ENCODE measurements around the gene MYCN.
"Not testable (repeated sequence)": the region's sequence is repeated elsewhere in the genome, so short reads cannot be mapped to it uniquely, and the experiment has no call there.

MYCN gene

DNA sequence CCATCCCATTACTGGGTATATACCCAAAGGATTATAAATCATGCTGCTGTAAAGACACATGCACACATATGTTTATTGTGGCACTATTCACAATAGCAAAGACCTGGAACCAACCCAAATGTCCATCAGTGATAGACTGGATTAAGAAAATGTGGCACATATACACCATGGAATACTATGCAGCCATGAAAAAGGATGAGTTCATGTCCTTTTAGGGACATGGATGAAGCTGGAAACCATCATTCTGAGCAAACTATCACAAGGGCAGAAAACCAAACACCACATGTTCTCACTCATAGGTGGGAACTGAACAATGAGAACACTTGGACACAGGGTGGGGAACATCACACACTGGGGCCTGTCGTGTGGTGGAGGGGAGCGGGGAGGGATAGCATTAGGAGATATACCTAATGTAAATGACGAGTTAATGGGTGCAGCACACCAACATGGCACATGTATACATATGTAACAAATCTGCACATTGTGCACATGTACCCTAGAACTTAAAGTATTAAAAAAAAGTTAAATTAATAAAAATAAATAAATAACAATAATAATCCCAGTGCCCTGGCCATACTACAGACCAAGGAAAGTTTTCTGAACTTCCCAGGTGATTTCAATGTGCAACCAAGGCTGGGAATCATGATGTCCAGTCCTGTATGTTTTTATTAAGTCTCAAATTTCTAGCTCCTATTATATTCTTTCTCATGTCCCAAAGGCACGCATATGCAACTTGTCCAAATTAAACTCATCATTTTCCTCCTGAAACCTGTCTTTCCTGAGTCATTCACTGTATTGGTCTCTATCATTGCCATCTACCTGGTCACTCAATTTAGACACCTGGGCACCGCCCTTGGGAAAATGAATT is 23.0 kb downstream of the MYCN start:
- DNase-seq: not testable (repeated sequence)

DNA sequence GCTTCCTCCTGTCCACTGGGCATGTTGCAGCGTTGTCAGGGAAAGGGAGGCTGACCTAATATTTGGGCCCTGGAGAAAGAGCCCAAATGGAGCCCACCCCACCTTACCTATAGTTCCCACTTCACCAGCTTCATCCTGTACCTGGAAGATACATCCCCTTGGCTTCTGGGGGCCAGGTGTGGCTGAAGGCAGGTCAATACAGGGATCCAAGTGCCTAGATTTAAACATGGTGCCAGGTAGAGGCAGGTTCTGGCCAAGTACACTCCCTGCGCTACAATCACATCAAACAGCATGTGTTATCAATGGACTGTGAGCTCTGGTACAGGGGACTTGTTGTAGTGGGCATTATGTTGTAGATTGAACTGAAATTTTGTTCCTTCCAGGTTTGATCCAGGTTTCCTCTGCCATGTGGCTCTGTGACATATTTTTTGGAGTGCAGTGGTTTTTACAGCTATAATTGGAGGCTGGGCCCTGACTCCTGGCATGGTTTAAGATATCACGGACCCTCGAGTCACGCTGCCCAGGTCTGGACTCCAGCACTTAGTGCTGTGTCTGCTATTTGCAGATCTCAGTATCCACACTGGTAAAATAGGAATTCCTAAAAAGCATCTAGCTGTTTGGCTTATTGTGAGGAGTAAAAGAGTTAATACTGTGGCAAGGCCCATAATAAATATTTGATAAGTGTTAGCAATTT is 23.8 kb downstream of the MYCN start:
- no peak for DNase-seq

DNA sequence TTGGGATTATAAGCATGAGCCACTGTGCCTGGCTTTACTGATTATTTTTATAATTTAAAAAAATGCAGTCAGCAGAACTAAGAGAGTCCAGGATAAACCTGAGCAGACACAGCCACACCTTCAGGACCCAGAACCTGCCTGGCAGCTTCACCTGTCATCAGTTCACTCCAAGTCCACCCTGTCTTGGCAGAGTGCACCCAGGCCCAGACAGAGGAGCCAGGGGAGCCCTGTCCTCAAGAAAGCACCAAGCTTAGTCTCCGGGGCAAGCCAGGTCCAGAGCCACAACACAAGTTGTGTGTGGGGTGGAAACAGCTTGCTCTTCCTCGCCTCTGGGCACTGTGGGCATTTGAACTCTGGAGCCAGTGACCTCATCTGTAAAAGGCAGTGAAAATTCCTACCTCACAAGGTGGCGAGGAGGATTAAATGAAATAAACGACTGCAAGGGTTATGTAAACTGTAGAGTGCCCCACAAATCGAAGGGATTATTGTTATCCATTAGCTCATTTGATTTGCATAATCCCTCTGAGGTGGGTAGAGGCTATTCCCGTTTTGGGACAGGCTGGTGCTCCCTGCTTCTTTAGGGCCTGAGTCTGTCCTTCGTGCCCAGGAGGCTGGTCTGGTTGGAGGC is 24.7 kb downstream of the MYCN start:
- no peak for DNase-seq

DNA sequence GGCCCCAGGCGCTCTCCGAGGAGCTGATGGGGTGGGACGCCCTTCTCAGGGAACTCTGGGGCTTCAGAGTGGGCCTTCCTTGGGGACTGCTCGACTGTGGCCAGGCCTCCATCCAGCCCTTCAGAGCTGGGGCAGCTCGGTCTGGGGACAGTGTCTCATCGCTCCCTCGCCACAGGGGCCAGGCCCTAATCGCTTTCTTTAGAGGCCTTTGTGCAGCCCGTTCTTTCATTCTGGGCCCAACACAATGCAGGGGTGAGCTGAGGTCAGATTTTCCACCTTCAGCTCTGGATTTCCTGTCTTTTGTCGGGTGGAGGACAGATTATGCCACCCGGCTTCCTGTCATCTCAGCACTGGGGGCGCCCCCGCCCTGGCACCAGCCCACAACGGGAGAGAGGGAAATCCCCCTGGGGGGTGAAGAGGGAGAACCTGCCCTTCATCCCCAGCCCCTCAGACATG is 25.2 kb downstream of the MYCN start:
- no peak for DNase-seq

DNA sequence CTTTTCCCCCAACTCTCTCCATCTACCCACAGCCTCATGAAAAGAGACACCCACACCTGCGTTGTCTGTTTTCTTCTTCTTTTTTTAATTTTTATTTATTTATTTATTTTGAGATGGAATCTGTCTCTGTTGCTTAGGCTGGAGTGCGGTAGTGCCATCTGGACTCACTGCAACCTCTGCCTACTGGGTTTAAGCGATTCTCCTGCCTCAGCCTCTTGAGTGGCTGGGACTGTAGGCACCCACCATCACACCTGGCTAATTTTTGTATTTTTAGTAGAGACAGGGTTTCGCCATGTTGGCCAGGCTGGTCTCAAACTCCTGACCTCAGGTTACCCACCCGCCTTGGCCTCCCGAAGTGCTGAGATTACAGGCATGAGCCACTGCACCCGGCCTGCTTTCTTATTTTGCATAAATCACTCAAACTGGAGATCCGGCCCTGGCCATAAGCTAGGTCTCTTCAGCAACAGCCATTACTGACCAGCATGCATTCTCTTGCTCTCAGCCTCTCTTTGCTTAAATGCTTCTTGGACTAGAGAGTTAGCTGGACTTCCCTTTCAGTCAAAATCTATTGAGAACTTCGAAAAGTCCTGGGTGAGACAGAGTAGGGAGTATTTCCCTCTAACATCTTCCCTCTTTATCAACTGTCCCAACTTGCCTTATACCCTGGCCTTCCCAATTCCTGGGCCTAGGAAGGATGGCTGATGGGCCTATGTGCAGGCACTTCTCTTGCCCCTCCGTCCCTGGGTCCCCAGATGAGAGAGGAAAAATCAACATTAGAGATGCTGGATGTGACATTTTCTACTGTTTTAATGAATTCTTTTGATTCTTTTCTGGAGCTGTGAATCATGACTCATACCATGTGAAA is 27.3 kb downstream of the MYCN start:
- no peak for DNase-seq

DNA sequence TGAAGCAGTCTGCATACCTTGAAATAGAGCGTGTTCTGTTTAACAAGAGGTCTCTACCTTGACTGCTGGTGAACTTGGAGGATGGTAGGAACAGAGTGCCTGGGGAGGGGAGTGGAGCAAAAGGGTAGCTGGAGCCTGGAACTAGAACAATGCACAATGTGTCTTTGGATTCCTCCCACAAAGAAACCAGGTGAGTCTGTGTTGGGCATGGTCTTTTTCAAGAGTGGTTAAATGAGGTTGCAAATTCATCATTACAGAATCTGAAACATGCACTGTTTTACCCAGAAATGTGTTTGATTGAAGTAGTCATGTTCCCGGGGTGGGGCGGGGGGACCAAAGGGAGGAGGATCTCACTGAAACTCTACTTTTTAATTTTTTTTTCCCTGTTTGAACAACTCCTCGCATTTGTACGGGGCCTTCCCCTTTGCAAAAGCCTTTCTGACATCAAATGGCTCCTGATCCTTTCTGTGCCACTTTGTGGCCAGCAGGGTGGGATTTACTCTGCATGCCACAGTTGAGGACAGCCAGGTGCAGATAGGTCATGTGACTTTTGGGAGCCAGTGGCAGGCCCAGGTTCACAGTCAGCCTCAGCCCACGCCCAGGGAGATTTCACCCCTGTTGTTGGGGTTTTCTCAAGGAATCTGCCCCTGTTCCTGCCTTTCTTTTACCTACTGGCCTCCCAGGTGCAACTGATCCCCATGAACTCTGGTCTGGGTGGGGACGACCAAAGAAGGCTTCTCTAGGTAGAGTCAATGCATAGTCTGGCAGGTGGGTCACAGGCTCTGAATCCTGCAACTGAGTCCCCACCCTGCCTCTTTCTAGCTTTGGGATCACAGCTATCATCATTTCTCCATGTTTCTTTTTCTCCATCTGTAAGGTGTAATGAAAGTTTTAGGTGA is 28.2 kb downstream of the MYCN start:
- no peak for DNase-seq

DNA sequence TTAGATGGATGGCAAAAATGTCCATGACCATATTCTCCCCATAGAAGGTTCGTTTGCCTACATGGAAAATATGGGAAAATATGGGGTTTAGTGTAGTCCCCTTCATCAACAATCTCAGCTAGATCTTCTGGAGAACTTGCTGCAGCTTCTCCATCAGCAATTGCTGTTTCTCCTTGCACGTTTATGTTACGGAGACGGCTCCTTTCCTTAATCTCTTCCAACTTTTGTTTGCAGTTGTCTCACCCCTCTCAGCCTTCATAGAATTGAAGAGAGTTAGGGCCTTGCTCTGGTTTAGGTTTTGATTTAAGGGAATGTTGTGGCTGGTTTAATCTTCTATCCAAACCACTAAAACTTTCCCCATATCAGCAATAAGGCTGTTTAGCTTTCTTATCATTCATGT is 28.9 kb downstream of the MYCN start:
- no peak for DNase-seq

DNA sequence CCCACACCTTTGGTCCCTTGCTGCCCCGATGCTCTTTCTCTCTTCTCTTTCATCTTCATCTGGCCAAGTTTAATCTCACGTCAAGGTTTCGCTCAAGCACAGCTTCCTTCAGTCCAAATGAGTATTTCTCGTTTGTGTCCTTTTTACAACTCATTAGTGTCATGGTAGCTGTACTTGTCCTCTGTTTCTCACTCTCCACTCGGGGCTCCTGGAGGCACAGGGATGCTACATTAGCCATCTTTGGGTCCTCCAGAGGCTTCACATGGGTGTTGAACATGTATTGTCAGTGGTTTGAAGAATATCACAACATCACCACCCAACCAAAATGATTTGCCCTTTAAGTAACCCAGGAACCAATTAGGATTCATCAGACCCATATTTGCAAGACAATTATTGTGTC is 30.4 kb downstream of the MYCN start:
- DNase-seq: no peak

DNA sequence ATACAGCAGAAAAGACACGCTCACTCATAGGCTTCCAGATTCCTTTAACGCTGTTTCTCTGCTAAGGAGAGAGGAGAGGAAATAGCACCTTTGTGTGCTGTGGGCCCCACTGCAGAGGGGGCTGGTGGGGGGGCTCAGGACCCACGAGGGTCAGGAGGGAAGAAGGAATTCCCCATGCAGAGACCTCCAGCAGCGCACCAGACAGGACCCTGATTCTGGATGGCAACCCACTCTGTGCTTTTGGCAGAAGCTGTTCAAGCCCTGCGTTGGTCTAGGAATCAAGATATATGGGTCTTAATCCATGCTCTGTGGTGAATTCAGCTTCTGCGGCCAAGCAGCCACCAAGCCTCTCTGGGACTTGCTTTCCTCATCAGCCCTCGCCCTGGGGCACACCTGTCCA is 31.0 kb downstream of the MYCN start:
- DNase-seq: no peak

DNA sequence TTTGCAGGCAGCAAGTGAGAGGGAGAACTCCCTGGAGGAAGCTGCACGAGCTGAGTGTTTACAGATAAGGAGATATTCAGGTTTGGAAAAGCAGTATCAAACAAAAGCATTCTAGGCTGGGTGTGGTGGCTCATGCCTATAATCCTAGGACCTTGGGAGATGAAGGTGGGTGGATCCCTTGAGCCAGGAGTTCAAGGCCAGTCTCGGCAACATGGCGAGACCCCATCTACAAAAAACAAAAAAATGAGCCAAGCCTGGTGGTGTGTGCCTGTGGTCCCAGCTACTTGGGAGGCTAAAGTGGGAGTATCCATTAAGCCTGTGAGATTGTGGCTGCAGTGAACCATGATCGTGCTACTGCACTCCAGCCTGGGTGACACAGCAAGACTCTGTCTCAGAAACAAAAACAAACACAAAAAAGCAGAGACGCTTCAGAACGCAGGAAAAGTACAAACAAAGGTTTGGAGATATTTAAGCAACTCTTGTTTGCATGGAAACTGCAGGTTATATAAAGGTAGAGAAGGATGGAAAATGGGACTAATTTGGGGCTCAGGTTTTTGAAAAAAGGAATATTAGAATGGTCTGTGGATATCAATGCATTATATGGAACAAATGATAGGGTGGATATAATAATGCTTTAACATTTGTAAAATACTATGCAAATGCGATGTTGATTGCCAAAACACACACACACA is 31.6 kb downstream of the MYCN start:
- no peak for DNase-seq

DNA sequence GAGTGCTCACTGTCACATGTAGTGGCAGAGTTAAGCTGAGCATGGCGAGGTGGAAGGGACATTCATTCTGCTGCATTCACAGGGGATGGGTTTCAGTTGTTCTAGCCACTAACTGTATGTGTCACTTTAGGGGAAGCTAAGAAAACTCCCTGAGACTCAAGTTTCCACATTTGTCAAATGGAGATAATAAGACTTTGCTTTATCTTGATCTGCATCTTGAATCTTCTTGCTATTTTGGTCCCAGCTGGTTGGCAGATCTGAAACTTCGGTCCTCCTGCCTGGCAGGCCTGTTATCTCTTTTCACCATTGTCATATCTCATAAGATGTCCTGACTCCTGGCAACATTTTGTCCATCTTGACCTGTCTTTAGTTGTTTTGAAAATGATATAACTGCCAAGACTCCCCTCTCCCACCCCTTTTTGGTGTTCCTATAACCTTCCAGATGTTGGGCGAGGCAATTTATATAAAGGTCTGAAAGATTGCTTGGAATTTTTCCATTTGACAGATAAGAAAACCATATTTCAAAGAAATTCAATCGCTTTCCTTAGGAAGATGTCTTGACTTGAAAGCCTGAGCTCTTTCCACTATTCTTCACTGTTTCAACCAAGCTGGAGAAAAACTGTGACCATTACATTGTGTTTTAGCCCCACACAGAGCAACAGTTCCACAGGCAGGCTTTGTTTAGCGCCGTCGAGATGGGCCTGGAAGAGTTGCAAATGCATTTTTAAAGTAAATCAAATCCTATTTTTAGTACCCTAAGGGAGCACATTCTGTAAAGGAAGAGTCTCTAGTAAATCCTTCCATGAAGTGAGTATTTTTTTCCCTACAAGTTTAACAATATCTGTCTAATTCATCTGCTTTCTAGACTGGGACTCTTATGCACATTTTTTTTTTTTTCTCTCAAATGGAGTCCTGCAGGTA is 33.4 kb downstream of the MYCN start:
- DNase-seq: no peak

DNA sequence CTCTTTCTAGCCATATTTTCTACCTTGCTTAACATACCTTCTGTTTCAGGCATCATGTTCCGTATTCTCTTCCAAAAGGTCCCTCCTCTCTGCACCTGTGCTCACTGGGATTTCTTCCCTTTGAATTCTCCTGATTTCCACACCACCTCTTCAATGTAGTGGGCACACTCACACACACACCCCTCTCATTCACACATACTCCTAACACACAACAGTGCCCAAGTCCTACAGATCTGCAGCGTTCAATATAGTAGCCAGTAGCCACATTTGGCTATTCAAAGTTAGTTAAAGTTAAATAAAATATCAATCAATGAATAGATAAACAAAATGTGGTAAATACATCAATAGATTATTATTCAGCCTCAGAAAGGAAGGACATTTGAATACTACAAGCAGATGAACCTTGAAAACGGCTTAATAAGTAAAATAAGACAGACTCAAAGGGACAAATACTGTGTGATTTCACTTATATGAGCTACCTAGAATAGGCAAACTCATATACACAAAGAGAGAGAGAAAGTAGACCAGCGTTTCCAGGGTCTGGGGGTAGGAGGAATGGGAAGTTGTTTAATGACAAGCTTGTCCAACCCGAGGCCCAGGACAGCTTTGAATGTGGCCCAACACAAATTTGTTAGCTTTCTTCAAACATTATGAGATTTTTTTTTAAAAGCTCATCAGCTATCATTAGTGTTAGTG is 34.4 kb downstream of the MYCN start:
- no peak for DNase-seq

DNA sequence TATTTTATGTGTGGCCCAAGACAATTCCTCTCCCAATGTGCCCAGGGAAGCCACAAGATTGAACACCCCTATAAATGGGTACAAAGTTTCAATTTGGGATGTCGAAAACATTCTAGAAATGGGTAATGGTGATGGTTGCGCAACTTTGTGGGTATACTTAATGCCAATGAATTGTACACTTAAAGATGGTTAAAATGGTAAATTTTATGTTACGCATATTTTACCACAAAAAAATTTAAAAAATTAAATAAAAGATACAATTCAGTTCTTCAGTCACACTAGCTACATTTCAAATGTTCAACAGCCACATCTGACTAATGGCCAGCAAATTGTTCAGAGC is 34.9 kb downstream of the MYCN start:
- DNase-seq: no peak

DNA sequence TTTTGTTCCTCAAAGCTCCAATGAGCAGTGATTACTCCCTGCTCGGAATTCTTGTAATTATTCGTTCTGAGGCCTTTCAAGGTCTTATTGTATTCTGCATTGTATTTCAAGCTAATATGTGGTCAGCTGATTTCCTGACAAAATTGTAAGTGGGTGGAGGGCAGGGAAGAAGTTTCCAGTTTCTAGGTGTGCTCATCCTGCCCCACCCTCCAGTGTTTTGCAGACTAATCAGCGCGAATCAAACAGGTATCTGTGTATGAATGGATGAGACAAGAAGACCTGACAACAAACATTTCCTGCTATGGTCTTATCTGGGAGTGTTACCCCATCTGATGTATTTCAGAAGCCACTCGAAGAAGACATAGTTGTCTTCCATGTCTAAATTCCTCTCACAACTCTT is 35.3 kb downstream of the MYCN start:
- no peak for DNase-seq

DNA sequence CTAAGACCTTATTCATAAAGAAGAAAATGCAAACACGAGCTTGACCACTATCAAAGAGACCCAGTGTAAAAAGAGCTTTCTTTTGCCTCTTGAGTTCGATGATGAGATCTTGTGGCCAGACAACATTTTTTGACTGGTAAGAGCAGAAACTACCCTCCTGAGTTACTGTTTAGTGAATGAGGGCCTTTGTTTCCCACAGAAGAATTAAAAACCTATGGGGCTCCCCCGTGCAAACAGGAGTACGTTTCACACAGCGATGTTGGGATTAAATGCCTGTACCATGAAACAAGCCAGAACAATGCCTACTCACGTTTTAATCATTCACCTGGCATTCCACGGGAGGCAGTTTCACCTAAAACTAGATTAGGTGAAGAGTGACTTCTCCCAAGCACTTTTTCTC is 36.0 kb downstream of the MYCN start:
- no peak for DNase-seq

DNA sequence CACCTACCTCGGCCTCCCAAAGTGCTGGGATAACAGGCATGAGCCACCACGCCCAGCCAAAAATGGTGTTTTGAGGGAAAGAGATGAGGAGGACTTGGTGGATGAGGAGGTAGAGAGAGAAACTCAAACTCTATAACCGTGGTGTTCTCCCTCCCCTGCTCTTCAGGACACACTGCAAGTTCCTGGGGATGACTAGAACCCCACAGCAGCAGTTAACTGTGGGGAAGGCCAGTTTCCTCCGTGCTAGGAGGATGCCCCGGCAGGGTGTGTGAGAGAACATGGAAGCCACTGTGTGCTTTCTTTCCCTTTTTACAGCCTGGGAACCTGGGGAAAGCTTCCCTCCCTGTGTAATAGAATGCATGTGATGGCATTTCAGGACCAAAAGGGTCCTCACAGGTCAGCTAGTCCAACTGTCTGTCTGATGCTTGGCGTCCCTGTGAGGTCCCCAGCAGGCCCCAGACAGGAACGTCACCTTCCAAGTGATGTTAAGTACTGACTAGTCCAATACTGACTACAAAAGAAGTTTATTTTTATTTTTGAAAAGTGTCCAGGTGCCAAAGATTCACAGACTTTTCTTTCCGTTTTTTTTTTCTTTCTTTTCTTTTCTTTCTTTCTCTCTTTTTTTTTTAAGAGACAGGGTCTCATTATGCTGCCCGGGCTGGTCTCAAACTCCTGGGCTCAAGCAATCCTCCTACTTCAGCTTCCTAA is 38.9 kb downstream of the MYCN start:
- no peak for DNase-seq

DNA sequence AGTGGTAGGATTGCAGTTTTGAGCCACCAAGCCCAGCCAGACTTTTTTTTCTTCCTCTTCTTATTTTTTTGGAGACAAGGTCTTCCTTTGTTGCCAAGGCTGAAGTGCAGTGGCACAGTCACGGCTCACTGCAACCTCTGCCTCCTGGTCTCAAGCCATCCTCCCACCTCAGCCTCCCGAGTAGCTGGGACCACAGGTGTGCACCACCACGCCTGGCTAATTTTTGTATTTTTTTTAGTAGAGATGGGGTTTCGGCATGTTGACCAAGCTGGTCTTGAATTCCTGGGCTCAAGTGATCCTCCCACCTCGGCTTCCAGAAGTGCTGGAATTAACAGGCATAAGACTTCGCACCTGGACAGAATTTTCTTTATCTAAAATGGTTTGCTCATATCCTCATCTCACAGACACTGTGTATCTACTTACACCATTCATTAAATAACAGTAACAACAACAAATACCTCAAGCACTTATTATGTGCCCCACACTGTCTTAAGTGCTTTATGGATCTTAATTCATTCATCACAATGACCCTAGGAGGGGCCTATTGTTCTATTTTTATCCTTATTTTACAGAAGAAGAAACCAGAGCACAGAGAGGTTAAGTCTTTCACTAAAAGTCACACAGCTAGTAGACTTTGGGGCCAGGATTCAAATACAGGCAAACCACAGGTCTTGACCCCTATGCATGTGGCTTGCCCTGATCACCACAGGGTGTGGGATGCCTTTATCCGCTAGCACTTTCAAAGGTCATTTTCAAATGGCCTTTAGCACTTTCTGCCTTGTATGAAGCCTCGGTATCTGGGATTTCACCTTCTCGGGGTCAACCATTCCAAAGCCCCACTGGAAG is 39.6 kb downstream of the MYCN start:
- no peak for DNase-seq

DNA sequence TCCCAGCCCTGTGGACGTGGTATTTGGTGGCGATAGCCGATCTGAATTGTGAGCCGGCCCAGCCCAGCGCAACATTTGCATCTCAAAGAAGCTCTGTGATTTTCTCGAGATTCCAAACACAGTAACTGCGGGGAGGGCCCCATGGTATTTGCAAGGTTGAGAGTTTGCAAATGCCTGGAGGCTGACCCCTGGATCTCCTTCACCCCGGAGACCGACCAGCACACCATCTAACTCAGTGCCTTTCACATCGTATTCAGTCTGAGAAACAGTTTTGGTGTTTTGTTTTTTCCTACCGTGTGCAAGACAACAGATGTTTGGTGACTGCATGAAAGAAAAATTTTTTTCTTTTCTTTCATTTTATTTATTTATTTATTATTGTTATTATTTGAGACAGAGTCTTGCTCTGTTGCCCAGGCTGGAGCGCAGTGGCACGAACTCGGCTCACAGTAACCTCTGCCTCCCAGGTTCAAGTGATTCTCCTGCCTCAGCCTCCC is 40.3 kb downstream of the MYCN start:
- no peak for DNase-seq

All from NCI-H2029 (cell line).